HCT116 (cell line): ENCODE measurements around the gene IL25.

Source experiments
- CEBPB ChIP-seq: IDR thresholded peaks from 2 replicates; pipeline ENCODE4 v1.6.1; 2012; ENCODE audit warnings: low read depth
- EZH2 ChIP-seq: fragments of 200-600 bp; sonication (generic); IDR thresholded peaks from 2 replicates; pipeline ENCODE4 v1.6.1; 2017; ENCODE audit warnings: antibody characterized with exemption, mixed run types
- EZH2phosphoT487 ChIP-seq: fragments of 200-600 bp; IDR thresholded peaks from 2 replicates; pipeline ENCODE4 v1.6.1; 2018; ENCODE audit warnings: antibody characterized with exemption, borderline replicate concordance
- POLR2AphosphoS5 ChIP-seq: IDR thresholded peaks from 2 replicates; pipeline ENCODE4 v1.6.1; 2011; ENCODE audit warnings: mild to moderate bottlenecking, low read depth, low read length, moderate library complexity
- SP1 ChIP-seq: IDR thresholded peaks from 2 replicates; pipeline ENCODE4 v1.6.1; 2012; ENCODE audit warnings: low read depth
- TF ChIP-seq, protein P1 (sequence below), 3 experiments: fragments of 200-600 bp in 1 of 3; sonication (generic) in 1 of 3; IDR thresholded peaks in 2 of 3; conservative IDR thresholded peaks in 1 of 3; 2 replicates each; pipeline ENCODE4 v1.5.1; 2012 to 2017; ENCODE audit warnings: low read depth in 2 of 3, low read length in 2 of 3, antibody characterized with exemption in 1 of 3, borderline replicate concordance in 1 of 3, control low read depth in 1 of 3, mild to moderate bottlenecking in 1 of 3, mixed read lengths in 1 of 3, mixed run types in 1 of 3, moderate library complexity in 1 of 3; ENCODE audit not compliant: insufficient read depth in 1 of 3
- TF ChIP-seq, protein P2 (sequence below): IDR thresholded peaks from 2 replicates; pipeline ENCODE4 v1.6.1; 2011; ENCODE audit warnings: mild to moderate bottlenecking, low read length, moderate library complexity; ENCODE audit not compliant: insufficient replicate concordance; ENCODE audit errors: extremely low read depth
- TF ChIP-seq, protein P3 (sequence below): IDR thresholded peaks from 2 replicates; pipeline ENCODE4 v1.6.1; 2012
- TF ChIP-seq, protein P4 (sequence below): IDR thresholded peaks from 2 replicates; pipeline ENCODE4 v1.6.1; 2012; ENCODE audit warnings: low read depth

DNA sequence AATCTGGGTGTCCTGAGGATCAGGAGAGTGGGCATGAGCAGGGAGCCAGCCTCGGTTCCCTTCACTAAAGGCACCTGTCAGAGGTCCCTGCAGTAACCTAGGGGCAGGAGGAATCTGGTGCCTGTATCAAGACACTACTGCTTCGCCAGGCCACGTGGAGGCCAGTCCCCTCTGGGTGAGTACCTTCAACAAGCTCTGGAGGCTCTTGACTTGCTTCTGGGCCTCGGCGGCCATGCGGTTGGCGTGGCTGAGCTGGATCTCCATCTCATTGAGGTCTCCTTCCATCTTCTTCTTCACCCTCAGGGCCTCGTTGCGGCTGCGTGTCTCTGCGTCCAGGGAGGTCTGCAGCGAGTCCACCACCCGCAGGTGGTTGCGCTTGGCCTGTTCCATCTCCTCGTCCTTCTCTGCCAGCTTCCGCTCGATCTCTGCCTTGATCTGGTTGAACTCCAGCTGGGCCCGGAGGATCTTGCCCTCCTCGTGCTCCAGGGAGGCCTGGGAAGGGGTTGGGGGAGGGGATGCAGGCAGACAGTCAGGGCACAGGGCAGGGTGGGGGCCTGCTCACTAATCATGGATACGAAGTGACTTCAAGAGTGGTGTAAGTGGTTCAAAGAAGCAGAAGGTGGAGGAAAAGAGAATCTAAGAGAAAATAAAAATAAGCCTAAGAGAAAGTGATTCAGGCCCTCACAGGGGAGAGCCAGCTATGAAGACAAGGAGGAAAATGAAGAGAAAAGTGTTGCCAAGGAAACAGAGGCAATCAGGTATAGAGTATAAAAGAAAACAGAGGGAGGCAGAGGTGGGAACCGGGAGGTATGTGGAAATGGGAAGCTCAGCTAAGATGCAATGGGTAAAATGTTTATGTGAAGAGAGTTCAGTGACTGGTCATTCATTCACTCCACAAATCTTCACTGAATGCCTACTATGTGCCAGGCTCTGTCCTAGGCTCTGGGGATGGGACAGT, 43.5 kb downstream of the IL25 start:
- TF ChIP-seq, protein P1, sequence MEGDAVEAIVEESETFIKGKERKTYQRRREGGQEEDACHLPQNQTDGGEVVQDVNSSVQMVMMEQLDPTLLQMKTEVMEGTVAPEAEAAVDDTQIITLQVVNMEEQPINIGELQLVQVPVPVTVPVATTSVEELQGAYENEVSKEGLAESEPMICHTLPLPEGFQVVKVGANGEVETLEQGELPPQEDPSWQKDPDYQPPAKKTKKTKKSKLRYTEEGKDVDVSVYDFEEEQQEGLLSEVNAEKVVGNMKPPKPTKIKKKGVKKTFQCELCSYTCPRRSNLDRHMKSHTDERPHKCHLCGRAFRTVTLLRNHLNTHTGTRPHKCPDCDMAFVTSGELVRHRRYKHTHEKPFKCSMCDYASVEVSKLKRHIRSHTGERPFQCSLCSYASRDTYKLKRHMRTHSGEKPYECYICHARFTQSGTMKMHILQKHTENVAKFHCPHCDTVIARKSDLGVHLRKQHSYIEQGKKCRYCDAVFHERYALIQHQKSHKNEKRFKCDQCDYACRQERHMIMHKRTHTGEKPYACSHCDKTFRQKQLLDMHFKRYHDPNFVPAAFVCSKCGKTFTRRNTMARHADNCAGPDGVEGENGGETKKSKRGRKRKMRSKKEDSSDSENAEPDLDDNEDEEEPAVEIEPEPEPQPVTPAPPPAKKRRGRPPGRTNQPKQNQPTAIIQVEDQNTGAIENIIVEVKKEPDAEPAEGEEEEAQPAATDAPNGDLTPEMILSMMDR (IDR thresholded peaks at IDR 0.05 in 2 of 3, conservative IDR thresholded peaks at IDR 0.05 in 1 of 3; ENCODE audit: borderline replicate concordance in 1 of 3, insufficient read depth in 1 of 3, low read depth in 2 of 3, low read length in 2 of 3): no peak
- TF ChIP-seq EZH2phosphoT487: no peak
- TF ChIP-seq EZH2: no peak
- no peak for TF ChIP-seq SP1
- TF ChIP-seq CEBPB: no peak
- TF ChIP-seq, protein P2, sequence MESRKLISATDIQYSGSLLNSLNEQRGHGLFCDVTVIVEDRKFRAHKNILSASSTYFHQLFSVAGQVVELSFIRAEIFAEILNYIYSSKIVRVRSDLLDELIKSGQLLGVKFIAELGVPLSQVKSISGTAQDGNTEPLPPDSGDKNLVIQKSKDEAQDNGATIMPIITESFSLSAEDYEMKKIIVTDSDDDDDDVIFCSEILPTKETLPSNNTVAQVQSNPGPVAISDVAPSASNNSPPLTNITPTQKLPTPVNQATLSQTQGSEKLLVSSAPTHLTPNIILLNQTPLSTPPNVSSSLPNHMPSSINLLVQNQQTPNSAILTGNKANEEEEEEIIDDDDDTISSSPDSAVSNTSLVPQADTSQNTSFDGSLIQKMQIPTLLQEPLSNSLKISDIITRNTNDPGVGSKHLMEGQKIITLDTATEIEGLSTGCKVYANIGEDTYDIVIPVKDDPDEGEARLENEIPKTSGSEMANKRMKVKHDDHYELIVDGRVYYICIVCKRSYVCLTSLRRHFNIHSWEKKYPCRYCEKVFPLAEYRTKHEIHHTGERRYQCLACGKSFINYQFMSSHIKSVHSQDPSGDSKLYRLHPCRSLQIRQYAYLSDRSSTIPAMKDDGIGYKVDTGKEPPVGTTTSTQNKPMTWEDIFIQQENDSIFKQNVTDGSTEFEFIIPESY: no peak
- no peak for TF ChIP-seq POLR2AphosphoS5
- TF ChIP-seq, protein P3, sequence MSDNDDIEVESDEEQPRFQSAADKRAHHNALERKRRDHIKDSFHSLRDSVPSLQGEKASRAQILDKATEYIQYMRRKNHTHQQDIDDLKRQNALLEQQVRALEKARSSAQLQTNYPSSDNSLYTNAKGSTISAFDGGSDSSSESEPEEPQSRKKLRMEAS: no peak
- TF ChIP-seq, protein P4, sequence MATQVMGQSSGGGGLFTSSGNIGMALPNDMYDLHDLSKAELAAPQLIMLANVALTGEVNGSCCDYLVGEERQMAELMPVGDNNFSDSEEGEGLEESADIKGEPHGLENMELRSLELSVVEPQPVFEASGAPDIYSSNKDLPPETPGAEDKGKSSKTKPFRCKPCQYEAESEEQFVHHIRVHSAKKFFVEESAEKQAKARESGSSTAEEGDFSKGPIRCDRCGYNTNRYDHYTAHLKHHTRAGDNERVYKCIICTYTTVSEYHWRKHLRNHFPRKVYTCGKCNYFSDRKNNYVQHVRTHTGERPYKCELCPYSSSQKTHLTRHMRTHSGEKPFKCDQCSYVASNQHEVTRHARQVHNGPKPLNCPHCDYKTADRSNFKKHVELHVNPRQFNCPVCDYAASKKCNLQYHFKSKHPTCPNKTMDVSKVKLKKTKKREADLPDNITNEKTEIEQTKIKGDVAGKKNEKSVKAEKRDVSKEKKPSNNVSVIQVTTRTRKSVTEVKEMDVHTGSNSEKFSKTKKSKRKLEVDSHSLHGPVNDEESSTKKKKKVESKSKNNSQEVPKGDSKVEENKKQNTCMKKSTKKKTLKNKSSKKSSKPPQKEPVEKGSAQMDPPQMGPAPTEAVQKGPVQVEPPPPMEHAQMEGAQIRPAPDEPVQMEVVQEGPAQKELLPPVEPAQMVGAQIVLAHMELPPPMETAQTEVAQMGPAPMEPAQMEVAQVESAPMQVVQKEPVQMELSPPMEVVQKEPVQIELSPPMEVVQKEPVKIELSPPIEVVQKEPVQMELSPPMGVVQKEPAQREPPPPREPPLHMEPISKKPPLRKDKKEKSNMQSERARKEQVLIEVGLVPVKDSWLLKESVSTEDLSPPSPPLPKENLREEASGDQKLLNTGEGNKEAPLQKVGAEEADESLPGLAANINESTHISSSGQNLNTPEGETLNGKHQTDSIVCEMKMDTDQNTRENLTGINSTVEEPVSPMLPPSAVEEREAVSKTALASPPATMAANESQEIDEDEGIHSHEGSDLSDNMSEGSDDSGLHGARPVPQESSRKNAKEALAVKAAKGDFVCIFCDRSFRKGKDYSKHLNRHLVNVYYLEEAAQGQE: no peak
